LNCaP clone FGC (cell line): ENCODE results near the gene ARL15.

Experiments used
- DNase-seq: peaks from one replicate; pipeline ENCODE4 v3.0.0-alpha.2; 2011; ENCODE audit warnings: low read depth
- H3K4me3 ChIP-seq: 2 replicates; pipeline ENCODE4 v1.5.1; 2011; ENCODE audit warnings: mild to moderate bottlenecking, low read depth, low read length, control low read depth
- TF ChIP-seq, protein P1 (sequence below): IDR thresholded peaks from 2 replicates; pipeline ENCODE4 v1.5.1; 2012; ENCODE audit warnings: mild to moderate bottlenecking; ENCODE audit not compliant: control insufficient read depth, insufficient read depth; ENCODE audit errors: extremely low read depth

ARL15 gene

DNA sequence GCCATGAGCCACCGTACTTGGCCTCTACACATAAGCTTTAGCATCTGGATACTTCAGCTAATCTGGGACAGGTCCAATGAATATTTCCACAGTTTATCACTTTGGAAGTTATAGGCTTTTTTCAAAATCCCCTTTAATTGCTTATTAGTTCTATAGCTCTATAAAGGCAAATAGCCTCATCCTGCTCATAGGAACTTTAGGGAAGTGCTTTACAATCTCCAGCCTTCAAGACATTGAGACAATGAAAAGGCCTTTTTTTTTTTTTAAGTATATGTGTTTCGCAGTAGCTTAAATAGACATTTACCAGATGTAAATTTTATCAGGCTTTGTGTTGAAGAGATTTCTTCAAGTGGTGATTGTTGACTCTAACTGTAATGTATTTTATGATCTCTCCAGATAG lies 224.2 kb downstream of the ARL15 start:
- DNase-seq: no peak
- TF ChIP-seq, protein P1, sequence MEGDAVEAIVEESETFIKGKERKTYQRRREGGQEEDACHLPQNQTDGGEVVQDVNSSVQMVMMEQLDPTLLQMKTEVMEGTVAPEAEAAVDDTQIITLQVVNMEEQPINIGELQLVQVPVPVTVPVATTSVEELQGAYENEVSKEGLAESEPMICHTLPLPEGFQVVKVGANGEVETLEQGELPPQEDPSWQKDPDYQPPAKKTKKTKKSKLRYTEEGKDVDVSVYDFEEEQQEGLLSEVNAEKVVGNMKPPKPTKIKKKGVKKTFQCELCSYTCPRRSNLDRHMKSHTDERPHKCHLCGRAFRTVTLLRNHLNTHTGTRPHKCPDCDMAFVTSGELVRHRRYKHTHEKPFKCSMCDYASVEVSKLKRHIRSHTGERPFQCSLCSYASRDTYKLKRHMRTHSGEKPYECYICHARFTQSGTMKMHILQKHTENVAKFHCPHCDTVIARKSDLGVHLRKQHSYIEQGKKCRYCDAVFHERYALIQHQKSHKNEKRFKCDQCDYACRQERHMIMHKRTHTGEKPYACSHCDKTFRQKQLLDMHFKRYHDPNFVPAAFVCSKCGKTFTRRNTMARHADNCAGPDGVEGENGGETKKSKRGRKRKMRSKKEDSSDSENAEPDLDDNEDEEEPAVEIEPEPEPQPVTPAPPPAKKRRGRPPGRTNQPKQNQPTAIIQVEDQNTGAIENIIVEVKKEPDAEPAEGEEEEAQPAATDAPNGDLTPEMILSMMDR: no peak
- H3K4me3 ChIP-seq: no peak overlapping the region

- no peak overlapping the region for H3K4me3 ChIP-seq
- TF ChIP-seq, protein P1: no peak
- no peak for DNase-seq
Observed at GRCh38 chr5:54084696-54085095, 225.7 kb downstream of the ARL15 start.

DNA sequence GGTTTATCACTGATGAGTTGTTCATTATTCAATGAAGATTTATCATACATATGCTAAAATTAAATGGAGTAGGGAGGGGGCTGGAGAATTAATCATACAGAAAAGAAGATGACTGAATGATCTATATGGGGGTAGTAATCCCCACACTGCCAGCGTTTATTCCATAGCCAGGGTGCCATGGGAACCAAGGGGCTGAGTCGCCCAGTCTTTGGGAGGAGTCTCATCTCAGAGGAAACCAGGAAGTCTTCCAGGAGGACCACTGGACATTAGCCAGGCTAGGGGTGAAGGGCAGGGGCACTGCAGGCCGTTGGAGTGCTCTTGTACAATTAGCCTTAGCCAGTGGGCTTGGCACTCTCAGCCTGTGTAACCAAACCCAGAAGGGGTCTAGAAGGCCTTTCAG lies 226.5 kb downstream of the ARL15 start:
- H3K4me3 ChIP-seq: no peak overlapping the region
- TF ChIP-seq, protein P1: no peak
- no peak for DNase-seq

GRCh38 chr5:54083245-54083644 lies 227.1 kb downstream of the ARL15 start:
- TF ChIP-seq, protein P1: no peak
- no peak for DNase-seq
- no peak overlapping the region for H3K4me3 ChIP-seq

- DNase-seq: no peak
- TF ChIP-seq, protein P1: no peak
- H3K4me3 ChIP-seq: no peak overlapping the region
Observed at GRCh38 chr5:54081415-54081814, 229.0 kb downstream of the ARL15 start.

- no peak overlapping the region for H3K4me3 ChIP-seq
- TF ChIP-seq, protein P1: no peak
- no peak for DNase-seq
Observed at GRCh38 chr5:54080831-54081230, 229.5 kb downstream of the ARL15 start.

GRCh38 chr5:54073735-54074134 lies 236.6 kb downstream of the ARL15 start:
- DNase-seq: no peak
- no peak overlapping the region for H3K4me3 ChIP-seq
- TF ChIP-seq, protein P1: no peak
